ENCODE data around the gene PIGQ. TPM values are rescaled to one million over a fixed set of nuclear protein-coding genes. Genes with fewer than 3 reads are reported as not detected.
A peak's percentile ranks its signal among the peaks of the same experiment; 100 is the strongest.

The PIGQ gene
- total RNA-seq, 4 donors from 2014 or later = 15.9 to 24.0 (median 20.4) TPM

DNA sequence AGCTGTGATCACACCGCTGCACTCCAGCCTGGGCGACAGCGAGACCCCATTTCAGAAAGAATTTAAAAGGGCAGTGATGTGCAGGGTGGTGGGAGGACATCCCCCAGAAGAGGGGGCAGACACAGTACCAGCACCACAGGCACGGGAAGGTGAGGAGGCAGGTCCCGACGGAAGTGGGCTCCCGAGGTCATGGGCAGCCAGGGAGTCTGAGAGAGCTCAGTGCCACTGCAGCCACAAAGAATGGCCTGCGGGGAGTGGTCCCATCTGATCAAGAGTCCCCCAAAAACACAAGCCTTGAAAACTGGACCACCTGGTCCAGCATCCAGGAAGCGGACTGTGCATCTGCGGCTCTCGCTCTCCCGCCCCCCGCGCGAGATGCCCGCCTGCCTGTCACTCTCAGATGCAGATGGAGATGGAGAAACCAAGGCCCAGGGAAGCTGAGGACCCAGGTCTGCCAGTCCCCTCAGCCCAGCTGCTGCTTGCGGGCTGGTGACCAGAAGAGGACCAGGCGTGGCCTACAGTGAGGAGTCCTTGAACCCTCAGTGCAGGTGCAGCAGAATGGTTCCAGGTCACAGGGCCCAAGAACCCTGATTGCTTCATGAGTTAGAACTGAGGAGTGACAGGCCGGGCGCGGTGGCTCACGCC, 46.5 kb upstream of the PIGQ start:
- H3K4me3 ChIP-seq = no peak overlapping the region
- H3K4me1 ChIP-seq = peaks cover 24 to 50% (median 25%) of the 10 kb centered on the region in 3 donors
- WGBS, 2 donors = 90 to 100% methylated on average over 2 to 12 of the region's 22 CpGs
- no peaks in the 10 kb centered on the region for H3K9me3 ChIP-seq
- H3K27me3 ChIP-seq = no peaks in the 10 kb centered on the region
- intact Hi-C loops (cut with DNase I) = no loop called here
- DNase-seq = no peak
- peaks cover 0 to 26% (median 0%) of the 10 kb centered on the region in 3 donors for H3K36me3 ChIP-seq
- TF ChIP-seq POLR2A (IDR thresholded peaks at IDR 0.05) = no peak
- TF ChIP-seq, protein P1, sequence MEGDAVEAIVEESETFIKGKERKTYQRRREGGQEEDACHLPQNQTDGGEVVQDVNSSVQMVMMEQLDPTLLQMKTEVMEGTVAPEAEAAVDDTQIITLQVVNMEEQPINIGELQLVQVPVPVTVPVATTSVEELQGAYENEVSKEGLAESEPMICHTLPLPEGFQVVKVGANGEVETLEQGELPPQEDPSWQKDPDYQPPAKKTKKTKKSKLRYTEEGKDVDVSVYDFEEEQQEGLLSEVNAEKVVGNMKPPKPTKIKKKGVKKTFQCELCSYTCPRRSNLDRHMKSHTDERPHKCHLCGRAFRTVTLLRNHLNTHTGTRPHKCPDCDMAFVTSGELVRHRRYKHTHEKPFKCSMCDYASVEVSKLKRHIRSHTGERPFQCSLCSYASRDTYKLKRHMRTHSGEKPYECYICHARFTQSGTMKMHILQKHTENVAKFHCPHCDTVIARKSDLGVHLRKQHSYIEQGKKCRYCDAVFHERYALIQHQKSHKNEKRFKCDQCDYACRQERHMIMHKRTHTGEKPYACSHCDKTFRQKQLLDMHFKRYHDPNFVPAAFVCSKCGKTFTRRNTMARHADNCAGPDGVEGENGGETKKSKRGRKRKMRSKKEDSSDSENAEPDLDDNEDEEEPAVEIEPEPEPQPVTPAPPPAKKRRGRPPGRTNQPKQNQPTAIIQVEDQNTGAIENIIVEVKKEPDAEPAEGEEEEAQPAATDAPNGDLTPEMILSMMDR (IDR thresholded peaks at IDR 0.05) = no peak
- no peak overlapping the region for H3K27ac ChIP-seq

DNA sequence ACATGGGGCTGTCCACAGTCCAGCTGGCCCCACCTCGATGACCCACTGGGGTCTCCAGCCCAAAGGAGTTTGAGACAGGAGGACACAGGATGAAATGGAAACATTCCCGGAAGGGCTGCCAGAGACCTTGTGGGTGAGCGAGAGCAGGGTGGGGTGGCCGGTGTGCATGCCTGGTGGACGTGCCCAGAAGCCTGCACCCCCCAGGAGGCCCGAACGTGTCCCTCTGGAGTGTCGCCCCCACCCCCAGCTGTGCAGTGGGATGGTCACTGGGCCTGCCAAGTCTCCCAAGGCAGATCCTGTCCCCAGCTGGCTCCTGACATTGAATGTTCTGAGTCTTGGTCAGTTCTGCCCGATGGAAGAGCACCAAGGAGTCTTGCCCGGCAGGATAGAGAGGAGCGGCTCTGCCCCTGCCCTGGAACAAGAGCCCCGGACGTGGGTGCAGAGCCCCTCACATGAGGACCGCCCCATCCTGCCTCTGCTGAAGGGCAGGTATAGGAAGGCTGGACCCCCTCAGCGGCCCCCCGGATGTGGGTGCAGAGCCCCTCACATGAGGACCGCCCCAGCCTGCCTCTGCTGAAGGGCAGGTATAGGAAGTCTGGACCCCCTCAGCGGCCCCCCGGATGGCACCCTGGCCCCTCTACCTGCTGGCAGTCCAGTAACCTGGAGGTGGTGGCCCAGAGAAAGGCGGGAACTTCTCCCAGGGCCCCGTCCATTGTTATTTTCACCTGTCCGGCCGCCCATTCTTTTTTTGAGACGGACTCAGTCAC, 45.3 kb upstream of the PIGQ start:
- WGBS, 2 donors = 70 to 93% methylated on average over 4 to 5 of the region's 24 CpGs
- H3K9me3 ChIP-seq = no peaks in the 10 kb centered on the region
- H3K4me1 ChIP-seq = peaks cover 30 to 63% (median 31%) of the 10 kb centered on the region in 3 donors
- no peak for DNase-seq
- no peak overlapping the region for H3K4me3 ChIP-seq
- peaks cover 0 to 19% (median 0%) of the 10 kb centered on the region in 3 donors for H3K36me3 ChIP-seq
- no peaks in the 10 kb centered on the region for H3K27me3 ChIP-seq
- H3K27ac ChIP-seq = peak overlapping the region in 1 of 4 donors; percentile 99
- TF ChIP-seq, protein P1 (IDR thresholded peaks at IDR 0.05) = no peak
- no peak for TF ChIP-seq POLR2A (IDR thresholded peaks at IDR 0.05)
- intact Hi-C loops (cut with DNase I) = no loop called here

- Histone ChIP-seq H3K27me3 (no peaks in the 10 kb centered on the region), H3K4me1 (peaks cover 36 to 69% (median 37%) of the 10 kb centered on the region in 3 donors), H3K36me3 (peaks cover 0 to 18% (median 0%) of the 10 kb centered on the region in 3 donors), H3K9me3 (no peaks in the 10 kb centered on the region), H3K27ac (peak overlapping the region; percentile 97 to 99 (median 98)), H3K4me3 (peak overlapping the region in 1 of 4 donors; percentile 69)
- 76 to 100% methylated on average over 1 to 8 of the region's 8 CpGs for WGBS, 2 donors
- DNase-seq = no peak
- TF ChIP-seq POLR2A (IDR thresholded peaks at IDR 0.05) = no peak
- TF ChIP-seq, protein P1 (IDR thresholded peaks at IDR 0.05) = no peak
- intact Hi-C loops (cut with DNase I) = no loop called here
Measured at GRCh38 chr16:525123-525519, 44.6 kb upstream of the PIGQ start.

GRCh38 chr16:525520-526180, 44.1 kb upstream of the PIGQ start:
- DNase-seq = no peak
- Histone ChIP-seq H3K27me3 (no peaks in the 10 kb centered on the region), H3K4me3 (peak overlapping the region; percentile 58 to 90 (median 78)), H3K27ac (peak overlapping the region; percentile 97 to 99 (median 98)), H3K4me1 (peaks cover 36 to 75% (median 40%) of the 10 kb centered on the region in 3 donors), H3K9me3 (no peaks in the 10 kb centered on the region), H3K36me3 (peaks cover 0 to 15% (median 0%) of the 10 kb centered on the region in 3 donors)
- peak in 1 of 4 donors; percentile 23 for TF ChIP-seq POLR2A (IDR thresholded peaks at IDR 0.05)
- TF ChIP-seq, protein P1 (IDR thresholded peaks at IDR 0.05) = no peak
- intact Hi-C loops (cut with DNase I) = no loop called here
- WGBS, 2 donors = 13 to 18% methylated on average over 4 to 8 of the region's 13 CpGs
